ENCODE measurements around the gene LHX1.

The LHX1 gene

GRCh38 chr17:36937001-36937958 is at the start of gene LHX1:
Gene LHX1 (plus strand): TSS chr17:36937475. CDS start chr17:36938198, 723 bp downstream.
- no peak for DNase-seq

GRCh38 chr17:36888236-36888951 is 48.9 kb upstream of the LHX1 start:
- DNase-seq: no peak

- no peak for DNase-seq
These were observed 47.4 kb upstream of the LHX1 start for GRCh38 chr17:36889770-36890349.

- no peak for DNase-seq
These were observed 46.7 kb upstream of the LHX1 start for GRCh38 chr17:36890398-36891168.

GRCh38 chr17:36892112-36892838 is 45.0 kb upstream of the LHX1 start:
- DNase-seq: no peak

GRCh38 chr17:36894177-36894576 is 43.1 kb upstream of the LHX1 start:
- no peak for DNase-seq

GRCh38 chr17:36894925-36895324 is 42.4 kb upstream of the LHX1 start:
- DNase-seq: no peak

GRCh38 chr17:36899250-36900159 is 37.8 kb upstream of the LHX1 start:
- DNase-seq: no peak

- no peak for DNase-seq
These were observed 37.1 kb upstream of the LHX1 start for GRCh38 chr17:36900160-36900512.

GRCh38 chr17:36901506-36901905 is 35.8 kb upstream of the LHX1 start:
- no peak for DNase-seq

- no peak for DNase-seq
These were observed 29.9 kb upstream of the LHX1 start for GRCh38 chr17:36907407-36907806.

GRCh38 chr17:36910513-36910912 is 26.8 kb upstream of the LHX1 start:
- DNase-seq: no peak

- no peak for DNase-seq
These were observed 26.3 kb upstream of the LHX1 start for GRCh38 chr17:36911001-36911400.

- no peak for DNase-seq
These were observed 24.1 kb upstream of the LHX1 start for GRCh38 chr17:36913132-36913531.

GRCh38 chr17:36918211-36918691 is 19.0 kb upstream of the LHX1 start:
- DNase-seq: no peak

GRCh38 chr17:36919407-36919968 is 17.8 kb upstream of the LHX1 start:
- DNase-seq: no peak

GRCh38 chr17:36920032-36921005 is 17.0 kb upstream of the LHX1 start:
- no peak for DNase-seq

- DNase-seq: no peak
These were observed 16.0 kb upstream of the LHX1 start for GRCh38 chr17:36921095-36921851.

- no peak for DNase-seq
These were observed 15.1 kb upstream of the LHX1 start for GRCh38 chr17:36922175-36922574.

Measured in AML-193 (cell line).